HT-29 (cell line): Measurements from ENCODE around the gene ZW10. TPM values are rescaled to one million over a fixed set of nuclear protein-coding genes. Genes with fewer than 3 reads are reported as not detected.
A peak's percentile ranks its signal among the peaks of the same experiment; 100 is the strongest.
"Not testable (repeated sequence)": the region's sequence is repeated elsewhere in the genome, so short reads cannot be mapped to it uniquely, and the experiment has no call there.

Experiments
- DNase-seq: peaks from one replicate; pipeline ENCODE4 v3.0.0-alpha.2; 2015; ENCODE audit warnings: low spot score
- total RNA-seq: library from RNA; depleted of rRNA; stranded (reverse); fragments of >200 nt; shearing (Covaris generic); gene quantifications from 2 replicates; pipeline ENCODE4 v1.2.3, GENCODE V29; 2014

Gene ZW10
- total RNA-seq, 1 experiment from 2014 or later: 12.3 TPM

GRCh38 chr11:113763040-113763439 lies 10.5 kb downstream of the ZW10 start:
- DNase-seq: not testable (repeated sequence)

- no peak for DNase-seq
These were observed 13.3 kb downstream of the ZW10 start for GRCh38 chr11:113760241-113760640.

GRCh38 chr11:113752932-113753331 lies 20.6 kb downstream of the ZW10 start:
- DNase-seq: no peak

GRCh38 chr11:113736323-113736722 lies 37.2 kb downstream of the ZW10 start:
- no peak for DNase-seq

- DNase-seq: no peak
These were observed 41.4 kb downstream of the ZW10 start for GRCh38 chr11:113732092-113732491.

GRCh38 chr11:113730887-113731726 lies 42.4 kb downstream of the ZW10 start:
- peak; percentile 83 for DNase-seq

- DNase-seq: peak; percentile 34
These were observed 44.0 kb downstream of the ZW10 start for GRCh38 chr11:113729456-113729855.

- no peak for DNase-seq
These were observed 44.7 kb downstream of the ZW10 start for GRCh38 chr11:113728814-113729213.

GRCh38 chr11:113725913-113726312 lies 47.6 kb downstream of the ZW10 start:
- DNase-seq: peak; percentile 52

- peak; percentile 48 for DNase-seq
These were observed 48.1 kb downstream of the ZW10 start for GRCh38 chr11:113725407-113725806.

- no peak for DNase-seq
These were observed 48.7 kb downstream of the ZW10 start for GRCh38 chr11:113724778-113725177.

- no peak for DNase-seq
These were observed 49.7 kb downstream of the ZW10 start for GRCh38 chr11:113723787-113724186.

- no peak for DNase-seq
These were observed 50.6 kb downstream of the ZW10 start for GRCh38 chr11:113722934-113723333.

- no peak for DNase-seq
These were observed 51.3 kb downstream of the ZW10 start for GRCh38 chr11:113722221-113722620.

- no peak for DNase-seq
These were observed 51.9 kb downstream of the ZW10 start for GRCh38 chr11:113721462-113722066.

GRCh38 chr11:113720478-113720877 lies 53.0 kb downstream of the ZW10 start:
- not testable (repeated sequence) for DNase-seq

GRCh38 chr11:113715882-113716625 lies 57.4 kb downstream of the ZW10 start:
- no peak for DNase-seq

GRCh38 chr11:113715273-113715672 lies 58.2 kb downstream of the ZW10 start:
- no peak for DNase-seq

GRCh38 chr11:113710989-113711388 lies 62.5 kb downstream of the ZW10 start:
- no peak for DNase-seq

- DNase-seq: no peak
These were observed 67.4 kb downstream of the ZW10 start, which contains the start of gene TMPRSS5 for GRCh38 chr11:113705871-113706655. TMPRSS5 (minus strand) TSS chr11:113706308; CDS start chr11:113706224, 84 bp downstream.

- DNase-seq: not testable (repeated sequence)
These were observed 69.9 kb downstream of the ZW10 start for GRCh38 chr11:113703551-113703950.
